ENCODE results near the gene MYL11.
"Not testable (repeated sequence)": the region's sequence is repeated elsewhere in the genome, so short reads cannot be mapped to it uniquely, and the experiment has no call there.

DNA sequence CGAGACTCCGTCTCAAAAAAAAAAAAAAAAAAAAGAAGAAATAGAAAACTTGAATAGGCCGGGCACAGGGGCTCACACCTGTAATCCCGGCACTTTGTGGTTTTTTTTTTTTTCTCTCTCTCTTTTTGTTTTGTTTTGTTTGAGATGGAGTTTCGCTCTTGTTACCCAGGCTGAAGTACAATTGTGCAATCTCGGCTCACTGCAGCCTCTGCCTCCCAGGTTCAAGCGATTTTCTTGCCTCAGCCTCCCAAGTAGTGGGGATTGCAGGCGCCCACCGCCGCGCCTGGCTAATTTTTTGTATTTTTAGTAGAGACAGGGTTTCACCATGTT lies 31.1 kb upstream of the MYL11 start:
- TF ChIP-seq, protein P1, sequence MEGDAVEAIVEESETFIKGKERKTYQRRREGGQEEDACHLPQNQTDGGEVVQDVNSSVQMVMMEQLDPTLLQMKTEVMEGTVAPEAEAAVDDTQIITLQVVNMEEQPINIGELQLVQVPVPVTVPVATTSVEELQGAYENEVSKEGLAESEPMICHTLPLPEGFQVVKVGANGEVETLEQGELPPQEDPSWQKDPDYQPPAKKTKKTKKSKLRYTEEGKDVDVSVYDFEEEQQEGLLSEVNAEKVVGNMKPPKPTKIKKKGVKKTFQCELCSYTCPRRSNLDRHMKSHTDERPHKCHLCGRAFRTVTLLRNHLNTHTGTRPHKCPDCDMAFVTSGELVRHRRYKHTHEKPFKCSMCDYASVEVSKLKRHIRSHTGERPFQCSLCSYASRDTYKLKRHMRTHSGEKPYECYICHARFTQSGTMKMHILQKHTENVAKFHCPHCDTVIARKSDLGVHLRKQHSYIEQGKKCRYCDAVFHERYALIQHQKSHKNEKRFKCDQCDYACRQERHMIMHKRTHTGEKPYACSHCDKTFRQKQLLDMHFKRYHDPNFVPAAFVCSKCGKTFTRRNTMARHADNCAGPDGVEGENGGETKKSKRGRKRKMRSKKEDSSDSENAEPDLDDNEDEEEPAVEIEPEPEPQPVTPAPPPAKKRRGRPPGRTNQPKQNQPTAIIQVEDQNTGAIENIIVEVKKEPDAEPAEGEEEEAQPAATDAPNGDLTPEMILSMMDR (IDR thresholded peaks at IDR 0.05; ENCODE audit: poor library complexity, severe bottlenecking) = not testable (repeated sequence)
- not testable (repeated sequence) for TF ChIP-seq MXI1 (conservative IDR thresholded peaks at IDR 0.05; ENCODE audit: poor library complexity, severe bottlenecking); TAF1 (IDR thresholded peaks at IDR 0.05; ENCODE audit: low read depth); EP300 (conservative IDR thresholded peaks at IDR 0.05; ENCODE audit: poor library complexity, severe bottlenecking); EZH2 (IDR thresholded peaks at IDR 0.05; ENCODE audit: borderline replicate concordance, insufficient read depth, low read length, poor library complexity, severe bottlenecking); SMC3 (conservative IDR thresholded peaks at IDR 0.05; ENCODE audit: poor library complexity)
- TF ChIP-seq, protein P2, sequence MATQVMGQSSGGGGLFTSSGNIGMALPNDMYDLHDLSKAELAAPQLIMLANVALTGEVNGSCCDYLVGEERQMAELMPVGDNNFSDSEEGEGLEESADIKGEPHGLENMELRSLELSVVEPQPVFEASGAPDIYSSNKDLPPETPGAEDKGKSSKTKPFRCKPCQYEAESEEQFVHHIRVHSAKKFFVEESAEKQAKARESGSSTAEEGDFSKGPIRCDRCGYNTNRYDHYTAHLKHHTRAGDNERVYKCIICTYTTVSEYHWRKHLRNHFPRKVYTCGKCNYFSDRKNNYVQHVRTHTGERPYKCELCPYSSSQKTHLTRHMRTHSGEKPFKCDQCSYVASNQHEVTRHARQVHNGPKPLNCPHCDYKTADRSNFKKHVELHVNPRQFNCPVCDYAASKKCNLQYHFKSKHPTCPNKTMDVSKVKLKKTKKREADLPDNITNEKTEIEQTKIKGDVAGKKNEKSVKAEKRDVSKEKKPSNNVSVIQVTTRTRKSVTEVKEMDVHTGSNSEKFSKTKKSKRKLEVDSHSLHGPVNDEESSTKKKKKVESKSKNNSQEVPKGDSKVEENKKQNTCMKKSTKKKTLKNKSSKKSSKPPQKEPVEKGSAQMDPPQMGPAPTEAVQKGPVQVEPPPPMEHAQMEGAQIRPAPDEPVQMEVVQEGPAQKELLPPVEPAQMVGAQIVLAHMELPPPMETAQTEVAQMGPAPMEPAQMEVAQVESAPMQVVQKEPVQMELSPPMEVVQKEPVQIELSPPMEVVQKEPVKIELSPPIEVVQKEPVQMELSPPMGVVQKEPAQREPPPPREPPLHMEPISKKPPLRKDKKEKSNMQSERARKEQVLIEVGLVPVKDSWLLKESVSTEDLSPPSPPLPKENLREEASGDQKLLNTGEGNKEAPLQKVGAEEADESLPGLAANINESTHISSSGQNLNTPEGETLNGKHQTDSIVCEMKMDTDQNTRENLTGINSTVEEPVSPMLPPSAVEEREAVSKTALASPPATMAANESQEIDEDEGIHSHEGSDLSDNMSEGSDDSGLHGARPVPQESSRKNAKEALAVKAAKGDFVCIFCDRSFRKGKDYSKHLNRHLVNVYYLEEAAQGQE (IDR thresholded peaks at IDR 0.05; ENCODE audit: borderline replicate concordance) = not testable (repeated sequence)
